K562 (cell line): Measurements from ENCODE around the gene BOLA3. TPM values are rescaled to one million over a fixed set of nuclear protein-coding genes. Genes with fewer than 3 reads are reported as not detected.
A peak's percentile ranks its signal among the peaks of the same experiment; 100 is the strongest.

Experiments
- ATAC-seq: fragments of 200-7000 bp; cut with Tn5 transposase; 3 replicates; pipeline ENCODE4 v1.9.1; 2020; ENCODE audit warnings: moderate library complexity
- BruUV-seq: library from RNA; stranded (reverse); fragments of 400-500 nt; replicated peaks from 2 replicates; lab custom pipeline; 2021; lab: Mats Ljungman, UMichigan
- CTCF ChIA-PET: fragments of 300-600 bp; formaldehyde crosslinking; extraction: SDS; loops from one replicate; lab custom pipeline; 2021; ENCODE audit warnings: low intra/inter-chr PET ratio; lab: Yijun Ruan, JAX
- POLR2A ChIA-PET: fragments of 300-600, 350-650 bp; sonication (Branson Sonifier 250); formaldehyde crosslinking; extraction: SDS; loops from one replicate; lab custom pipeline; 2021; ENCODE audit warnings: antibody characterized with exemption, inconsistent platforms; lab: Yijun Ruan, JAX
- DNase-seq, 4 experiments: peaks; one replicate each; pipeline versions ENCODE4 v3.0.0 to v3.0.0-alpha.2; 2011 to 2018; ENCODE audit warnings: low spot score in 3 of 4, mixed read lengths in 3 of 4; ENCODE audit errors: extremely low read depth in 1 of 4
- FAIRE-seq: peaks from 2 replicates; lab custom pipeline; 2011; peaks lifted over from hg19 to GRCh38; lab: Jason Lieb, UNC
- H2AFZ ChIP-seq: 2 replicates; pipeline ENCODE4 v1.6.0; 2011; ENCODE audit warnings: low read depth, low read length, control low read depth, inconsistent platforms
- H3K27ac ChIP-seq: fragments of 200-600 bp; 3 replicates; pipeline ENCODE4 v1.8.0; 2011; ENCODE audit warnings: low read depth, mild to moderate bottlenecking, control low read depth, inconsistent platforms, low read length, moderate library complexity, mixed read lengths; ENCODE audit errors: extremely low read depth
- H3K27me3 ChIP-seq, 2 experiments: fragments of 300-600 bp in 1 of 2; 2 replicates in 1 of 2; 3 replicates in 1 of 2; pipeline versions ENCODE4 v1.6.0 to v1.8.0; 2011; ENCODE audit warnings: inconsistent platforms in 2 of 2, low read length in 2 of 2, mild to moderate bottlenecking in 1 of 2, mixed read lengths in 1 of 2, moderate library complexity in 1 of 2; ENCODE audit not compliant: control insufficient read depth in 2 of 2, insufficient read depth in 2 of 2
- H3K36me3 ChIP-seq: fragments of 300-600 bp; 3 replicates; pipeline ENCODE4 v1.8.0; 2011; ENCODE audit warnings: mild to moderate bottlenecking, low read length, inconsistent platforms; ENCODE audit not compliant: control insufficient read depth, insufficient read depth
- H3K4me1 ChIP-seq, 2 experiments: fragments of 200-600 bp in 1 of 2; replicated peaks in 1 of 2; 2 replicates in 1 of 2; 3 replicates in 1 of 2; pipeline versions ENCODE4 v1.5.1 to v1.8.0; 2011; ENCODE audit warnings: inconsistent platforms in 2 of 2, low read length in 2 of 2, mild to moderate bottlenecking in 1 of 2, mixed read lengths in 1 of 2, moderate library complexity in 1 of 2; ENCODE audit not compliant: control insufficient read depth in 2 of 2, insufficient read depth in 2 of 2
- H3K4me2 ChIP-seq: 2 replicates; pipeline ENCODE4 v1.6.1; 2011; ENCODE audit warnings: low read length, control low read depth, inconsistent platforms, mixed read lengths; ENCODE audit not compliant: insufficient read depth
- H3K4me3 ChIP-seq: fragments of 200-600 bp; sonication (generic), shearing (Covaris generic); 2 replicates; pipeline ENCODE4 v1.5.1; 2016; ENCODE audit warnings: control low read depth, inconsistent platforms
- H3K79me2 ChIP-seq: fragments of 200-600 bp; 3 replicates; pipeline ENCODE4 v1.8.0; 2011; ENCODE audit warnings: low read length, inconsistent platforms; ENCODE audit not compliant: control insufficient read depth, insufficient read depth
- H3K9ac ChIP-seq, 2 experiments: 2 replicates each; pipeline versions ENCODE4 v1.6.0 to v1.6.1; 2011; ENCODE audit warnings: low read depth in 2 of 2, low read length in 2 of 2, control low read depth in 1 of 2, inconsistent platforms in 1 of 2, mild to moderate bottlenecking in 1 of 2, mixed read lengths in 1 of 2; ENCODE audit not compliant: insufficient read depth in 1 of 2
- H3K9me1 ChIP-seq: one replicate; pipeline ENCODE4 v1.6.0; 2011; ENCODE audit warnings: inconsistent platforms, mild to moderate bottlenecking, low read length, moderate library complexity; ENCODE audit not compliant: control insufficient read depth, insufficient read depth
- H3K9me3 ChIP-seq: replicated peaks from 2 replicates; pipeline ENCODE4 v1.5.1; 2011; ENCODE audit warnings: low read depth, low read length, inconsistent platforms; ENCODE audit not compliant: control insufficient read depth, insufficient read depth
- H4K20me1 ChIP-seq: replicated peaks from 2 replicates; pipeline ENCODE4 v1.6.1; 2011; ENCODE audit warnings: low read length, inconsistent platforms, mixed read lengths; ENCODE audit not compliant: control insufficient read depth, insufficient read depth
- CEBPG ChIP-seq, 3 experiments: fragments of 200-800 bp in 1 of 3; sonication (Bioruptor generic) in 1 of 3; sonication (generic) in 1 of 3; formaldehyde crosslinking in 1 of 3; IDR thresholded peaks in 2 of 3; conservative IDR thresholded peaks in 1 of 3; 2 replicates each; pipeline versions ENCODE4 v1.6.1 to v1.8.0; 2016 to 2022; ENCODE audit warnings: missing compliant biosample characterization in 2 of 3, missing genetic modification characterization in 2 of 3, mild to moderate bottlenecking in 1 of 3, missing genetic modification reagents in 1 of 3
- ETS1 ChIP-seq: conservative IDR thresholded peaks from 2 replicates; pipeline ENCODE4 v1.6.1; 2011; ENCODE audit warnings: low read depth, mild to moderate bottlenecking, low read length; ENCODE audit not compliant: control insufficient read depth
- FOXP1 ChIP-seq: sonication (generic); formaldehyde crosslinking; IDR thresholded peaks from 2 replicates; pipeline ENCODE4 v1.8.0; 2022; ENCODE audit warnings: mild to moderate bottlenecking, missing genetic modification reagents
- GTF3C2 ChIP-seq: IDR thresholded peaks from 3 replicates; pipeline ENCODE4 v1.6.1; 2011; ENCODE audit warnings: borderline replicate concordance, mild to moderate bottlenecking, moderate library complexity; ENCODE audit not compliant: insufficient read length; ENCODE audit errors: extremely low read depth
- HIVEP1 ChIP-seq: fragments of 250-450 bp; sonication (Bioruptor Pico); IDR thresholded peaks from 2 replicates; pipeline ENCODE4 v1.4.0; 2020; ENCODE audit warnings: mild to moderate bottlenecking
- JUND ChIP-seq, 2 experiments: IDR thresholded peaks; 2 replicates in 1 of 2; 3 replicates in 1 of 2; pipeline ENCODE4 v1.6.1; 2011; ENCODE audit warnings: borderline replicate concordance in 2 of 2, low read depth in 2 of 2, low read length in 2 of 2, improper control_type of control experiment in 1 of 2, missing biosample characterization in 1 of 2, missing genetic modification characterization in 1 of 2, missing genetic modification reagents in 1 of 2
- MNT ChIP-seq, 2 experiments: fragments of 450-650 bp; conservative IDR thresholded peaks; 2 replicates each; pipeline ENCODE4 v1.6.1; 2017; ENCODE audit warnings: mild to moderate bottlenecking in 2 of 2, moderate library complexity in 2 of 2
- SAP30 ChIP-seq: fragments of 200-600 bp; sonication (generic); IDR thresholded peaks from 2 replicates; pipeline ENCODE4 v1.6.1; 2012; ENCODE audit warnings: borderline replicate concordance, low read depth, mild to moderate bottlenecking, moderate library complexity, low read length, control low read depth, inconsistent platforms; ENCODE audit not compliant: insufficient read depth, poor library complexity, severe bottlenecking
- TOE1 ChIP-seq, 2 experiments: fragments of 450-650 bp in 1 of 2; sonication (generic) in 1 of 2; formaldehyde crosslinking in 1 of 2; IDR thresholded peaks; 2 replicates each; pipeline versions ENCODE4 v1.7.1 to v1.8.0; 2016 to 2022; ENCODE audit warnings: borderline replicate concordance in 2 of 2, mild to moderate bottlenecking in 2 of 2, antibody characterized with exemption in 1 of 2, inconsistent platforms in 1 of 2, low read depth in 1 of 2, missing genetic modification reagents in 1 of 2, moderate library complexity in 1 of 2
- whole genome bisulfite sequencing: fragments of 100-300 bp; shearing (Covaris generic); methylation state at CpG from one replicate; pipeline ENCODE4 v1.1.6; 2016; ENCODE audit warnings: low coverage, mixed read lengths; ENCODE audit not compliant: insufficient coverage; ENCODE audit errors: missing lambda C conversion rate; 5-methylcytosine and 5-hydroxymethylcytosine counted together
- in situ Hi-C: fragments of 300-500 bp; cut with MboI; formaldehyde crosslinking; loops from 4 replicates; pipeline ENCODE4 v1.15.0; 2018; ENCODE audit warnings: inconsistent platforms, mixed read lengths
- intact Hi-C: fragments of 100-400 bp; cut with micrococcal nuclease; formaldehyde crosslinking; loops from 2 replicates; pipeline ENCODE4 v1.14.2; 2022
- polyA plus RNA-seq, 8 experiments: library from polyadenylated mRNA; depleted of rRNA in 4 of 8; stranded (reverse) in 5 of 8; unstranded in 3 of 8; fragments of >200 nt; fragmentation: Nextera tagmentation in 2 of 8; fragmentation: Illumina TruSeq in 1 of 8; extraction: Ambion mirVana in 2 of 8; extraction: Trizol in 1 of 8; gene quantifications; 2 replicates each; pipeline versions ENCODE4 v1.2.1 to v1.2.3, GENCODE V29; 2011 to 2014; ENCODE audit warnings: inconsistent platforms in 1 of 8, missing spikeins in 1 of 8
- total RNA-seq, 7 experiments: library from RNA; depleted of rRNA in 6 of 7; stranded (reverse); fragments of >200 nt in 6 of 7; fragmentation: Illumina TruSeq in 2 of 7; extraction: Trizol in 2 of 7; gene quantifications; 2 replicates each; pipeline versions ENCODE4 v1.2.1 to v1.2.3, GENCODE V29; 2011 to 2021; ENCODE audit warnings: low replicate concordance in 1 of 7

The BOLA3 gene
- total and polyA plus RNA-seq, 9 of the 15 experiments (the other 6 are each of a cell fraction or from before 2014, with no cell fraction given) = 149 to 619 (median 255) TPM

- no peak for TF ChIP-seq GTF3C2
- 0 out of 2 replicates have a peak, but pooled peaks have one; percentile 5 for TF ChIP-seq CEBPG (CRISPR knock-in tag; IDR thresholded peaks at IDR 0.05)
- TF ChIP-seq CEBPG (tag; conservative IDR thresholded peaks at IDR 0.05 in 1 of 2, IDR thresholded peaks at IDR 0.05 in 1 of 2) = no peak
Observed at GRCh38 chr2:74149247-74149525, 1.5 kb upstream of the BOLA3 start (continued).

DNA sequence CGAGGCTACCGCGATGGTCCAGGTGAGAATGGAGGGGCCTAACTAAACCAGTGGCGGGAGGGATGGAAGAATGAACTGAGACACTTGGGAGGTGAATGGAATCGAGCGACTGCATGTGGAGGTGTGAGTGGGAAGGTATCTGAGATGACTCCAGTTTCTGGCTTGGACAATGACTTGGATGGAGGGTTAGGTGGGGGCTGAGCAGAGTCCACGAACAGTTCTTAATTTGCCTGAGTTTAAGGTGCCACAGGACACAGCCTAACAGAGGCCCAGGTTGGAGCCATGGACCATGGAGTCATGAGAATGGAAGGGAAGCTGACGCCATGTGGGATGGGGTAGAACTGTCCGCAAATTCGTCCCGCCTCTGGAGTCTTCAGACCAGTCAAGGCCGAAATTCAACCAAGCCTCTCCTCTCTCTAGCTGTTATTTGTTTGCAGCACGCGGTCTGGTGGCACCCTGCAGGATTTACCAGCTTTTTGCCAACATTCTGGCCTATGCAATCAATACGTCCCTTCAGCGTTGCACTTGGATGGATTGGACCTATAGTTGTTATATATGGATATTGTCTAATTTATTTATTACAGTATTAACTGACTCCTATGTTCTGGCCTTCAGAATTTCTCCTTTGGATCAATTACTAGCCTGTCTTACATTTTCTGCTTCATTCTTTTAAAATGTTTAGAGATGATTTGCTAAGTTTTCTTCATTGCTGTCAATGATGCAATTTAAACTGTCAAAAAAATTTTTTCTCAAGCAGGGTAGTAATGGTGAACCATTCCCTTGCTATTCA is 940 bp upstream of the BOLA3 start:
- WGBS = 4% methylated on average over 16 of the region's 16 CpGs
- in situ Hi-C loops = no loop called here
- TSS peak; percentile 75 for BruUV-seq
- POLR2A ChIA-PET = interaction anchor here (0.7 to 7.8 kb wide), 20 partner anchors 12 to 469 kb away, joined by 3 to 56 read pairs (median 4); partner anchors contain the start of genes MOB1A and MTHFD2
- peak overlapping the region; percentile 64 for H3K4me3 ChIP-seq
- H3K9me1 ChIP-seq = no peaks in the 10 kb centered on the region
- peaks cover 31 to 35% of the 10 kb centered on the region in 2 experiments for H3K4me1 ChIP-seq
- no peaks in the 10 kb centered on the region for H4K20me1 ChIP-seq
- no peaks in the 10 kb centered on the region for H3K9me3 ChIP-seq
- peak overlapping the region; percentile 82 to 98 for H3K9ac ChIP-seq
- H3K27me3 ChIP-seq = no peaks in the 10 kb centered on the region
- CTCF ChIA-PET = interaction anchor here (0.6 to 0.7 kb wide), 2 partner anchors 28 to 223 kb away, joined by 4 to 5 read pairs; no protein-coding TSS in a partner anchor
- no peak for FAIRE-seq
- DNase-seq = peak in 1 of 4 experiments; percentile 52
- ATAC-seq = peak; percentile 22
- intact Hi-C loops = loop anchor here (2.0 to 10.0 kb wide), 4 partner anchors 50 to 464 kb away; partner anchors contain the start of genes DGUOK, MTHFD2 and STAMBP
- H2AFZ ChIP-seq = peak overlapping the region; percentile 90
- peaks cover 74% of the 10 kb centered on the region for H3K79me2 ChIP-seq
- peak overlapping the region; percentile 80 for H3K27ac ChIP-seq
- peaks cover 63% of the 10 kb centered on the region for H3K36me3 ChIP-seq
- H3K4me2 ChIP-seq = peak overlapping the region; percentile 96
- 0 out of 2 replicates have a peak, but pooled peaks have one; percentile 39 for TF ChIP-seq ETS1
- 0 out of 2 replicates have a peak, but pooled peaks have one; percentile 18 for TF ChIP-seq TOE1 (IDR thresholded peaks at IDR 0.05; ENCODE audit: borderline replicate concordance)
- no peak for TF ChIP-seq TOE1 (CRISPR knock-in tag; IDR thresholded peaks at IDR 0.05; ENCODE audit: borderline replicate concordance, low read depth)
- no peak for TF ChIP-seq JUND (IDR thresholded peaks at IDR 0.05; ENCODE audit: borderline replicate concordance, low read depth, low read length)
- TF ChIP-seq JUND (tag; IDR thresholded peaks at IDR 0.05; ENCODE audit: borderline replicate concordance, low read depth, low read length) = 0 out of 3 replicates have a peak, but pooled peaks have one; percentile 39
- TF ChIP-seq HIVEP1 (CRISPR knock-in tag) = no peak
- TF ChIP-seq MNT (conservative IDR thresholded peaks at IDR 0.05) = peak in 1 of 2 experiments; percentile 7; a peak in 2 of 4 replicates
- TF ChIP-seq FOXP1 (CRISPR knock-in tag) = no peak
- TF ChIP-seq SAP30 = peak; percentile 45
